HepG2 (cell line): ENCODE results near the gene COPE. TPM values are rescaled to one million over a fixed set of nuclear protein-coding genes. Genes with fewer than 3 reads are reported as not detected.

Experiments
- AHR ChIP-seq: IDR thresholded peaks from 2 replicates; pipeline ENCODE4 v1.6.1; 2018; ENCODE audit warnings: missing genetic modification reagents, missing compliant biosample characterization
- CBX1 ChIP-seq: IDR thresholded peaks from one replicate; pipeline ENCODE4 v1.6.1; 2016; ENCODE audit warnings: antibody characterized with exemption, low read depth
- FOXA1 ChIP-seq, 2 experiments: fragments of 450-650 bp in 1 of 2; sonication (generic) in 1 of 2; formaldehyde crosslinking in 1 of 2; IDR thresholded peaks; 2 replicates each; pipeline versions ENCODE4 v1.4.0 to v1.6.1; 2016 to 2020; ENCODE audit warnings: missing genetic modification reagents in 1 of 2
- MATR3 ChIP-seq: sonication (generic); formaldehyde crosslinking; IDR thresholded peaks from 2 replicates; pipeline ENCODE4 v1.4.0; 2020; ENCODE audit warnings: missing genetic modification reagents
- MXD1 ChIP-seq: sonication (generic); formaldehyde crosslinking; IDR thresholded peaks from 2 replicates; pipeline ENCODE4 v1.4.0; 2020; ENCODE audit warnings: mild to moderate bottlenecking, missing genetic modification reagents
- MXD4 ChIP-seq: IDR thresholded peaks from 2 replicates; pipeline ENCODE4 v1.6.1; 2016; ENCODE audit warnings: mild to moderate bottlenecking, missing biosample characterization, missing genetic modification reagents
- NAIF1 ChIP-seq: sonication (generic); formaldehyde crosslinking; IDR thresholded peaks from 2 replicates; pipeline ENCODE4 v1.5.0; 2020; ENCODE audit warnings: mild to moderate bottlenecking, missing genetic modification reagents, borderline replicate concordance
- NFIB ChIP-seq: sonication (generic); formaldehyde crosslinking; IDR thresholded peaks from 2 replicates; pipeline ENCODE4 v1.9.0; 2021; ENCODE audit warnings: missing genetic modification reagents, mild to moderate bottlenecking, borderline replicate concordance
- NFYC ChIP-seq: IDR thresholded peaks from 2 replicates; pipeline ENCODE4 v1.6.1; 2016; ENCODE audit warnings: missing genetic modification reagents, missing compliant biosample characterization
- NRL ChIP-seq: sonication (generic); formaldehyde crosslinking; IDR thresholded peaks from 2 replicates; pipeline ENCODE4 v1.5.0; 2020; ENCODE audit warnings: missing genetic modification reagents, mild to moderate bottlenecking, moderate library complexity, borderline replicate concordance
- PITX1 ChIP-seq: sonication (generic); formaldehyde crosslinking; IDR thresholded peaks from 2 replicates; pipeline ENCODE4 v1.5.1; 2020; ENCODE audit warnings: mild to moderate bottlenecking, missing genetic modification reagents
- RAD21 ChIP-seq: fragments of 450-650 bp; formaldehyde crosslinking; IDR thresholded peaks from 2 replicates; pipeline ENCODE4 v1.5.0; 2020; ENCODE audit warnings: mild to moderate bottlenecking
- TCF12 ChIP-seq, 2 experiments: fragments of 450-650 bp in 1 of 2; sonication (generic) in 1 of 2; formaldehyde crosslinking in 1 of 2; IDR thresholded peaks; 2 replicates each; pipeline versions ENCODE4 v1.6.1 to v1.8.0; 2017 to 2022; ENCODE audit warnings: antibody characterized with exemption in 1 of 2, mild to moderate bottlenecking in 1 of 2, missing genetic modification reagents in 1 of 2, moderate library complexity in 1 of 2
- ZNF124 ChIP-seq: sonication (generic); formaldehyde crosslinking; IDR thresholded peaks from 2 replicates; pipeline ENCODE4 v1.4.0; 2020; ENCODE audit warnings: missing genetic modification reagents
- ZNF251 ChIP-seq: sonication (generic); formaldehyde crosslinking; IDR thresholded peaks from 2 replicates; pipeline ENCODE4 v1.9.0; 2021; ENCODE audit warnings: mild to moderate bottlenecking, missing genetic modification reagents
- ZNF382 ChIP-seq: sonication (generic); formaldehyde crosslinking; IDR thresholded peaks from 2 replicates; pipeline ENCODE4 v1.5.0; 2020; ENCODE audit warnings: missing genetic modification reagents, mild to moderate bottlenecking, borderline replicate concordance
- ZNF547 ChIP-seq: sonication (generic); formaldehyde crosslinking; IDR thresholded peaks from 2 replicates; pipeline ENCODE4 v1.5.1; 2020; ENCODE audit warnings: mild to moderate bottlenecking, missing genetic modification reagents
- ZNF549 ChIP-seq: sonication (generic); formaldehyde crosslinking; IDR thresholded peaks from 2 replicates; pipeline ENCODE4 v1.5.0; 2020; ENCODE audit warnings: missing genetic modification reagents
- ZNF564 ChIP-seq: sonication (generic); formaldehyde crosslinking; IDR thresholded peaks from 2 replicates; pipeline ENCODE4 v1.8.1; 2023; ENCODE audit warnings: mild to moderate bottlenecking, missing genetic modification reagents
- ZNF574 ChIP-seq: sonication (generic); formaldehyde crosslinking; IDR thresholded peaks from 2 replicates; pipeline ENCODE4 v1.4.0; 2020; ENCODE audit warnings: missing genetic modification reagents
- ZNF7 ChIP-seq: IDR thresholded peaks from 2 replicates; pipeline ENCODE4 v1.6.1; 2016; ENCODE audit warnings: missing biosample characterization, missing genetic modification reagents
- ZNF772 ChIP-seq: sonication (generic); formaldehyde crosslinking; IDR thresholded peaks from 2 replicates; pipeline ENCODE4 v1.5.0; 2020; ENCODE audit warnings: mild to moderate bottlenecking, missing genetic modification reagents
- ZNF788 ChIP-seq: sonication (generic); formaldehyde crosslinking; IDR thresholded peaks from 2 replicates; pipeline ENCODE4 v1.5.0; 2020; ENCODE audit warnings: mild to moderate bottlenecking, missing genetic modification reagents, borderline replicate concordance
- ZNF800 ChIP-seq: sonication (generic); formaldehyde crosslinking; IDR thresholded peaks from 2 replicates; pipeline ENCODE4 v1.4.0; 2020; ENCODE audit warnings: missing genetic modification reagents
- ZNF879 ChIP-seq: sonication (generic); formaldehyde crosslinking; IDR thresholded peaks from 2 replicates; pipeline ENCODE4 v1.8.1; 2023; ENCODE audit warnings: missing genetic modification reagents
- ZSCAN9 ChIP-seq: IDR thresholded peaks from 2 replicates; pipeline ENCODE4 v1.6.1; 2016; ENCODE audit warnings: borderline replicate concordance
- polyA plus RNA-seq, 8 experiments: library from polyadenylated mRNA; depleted of rRNA in 3 of 8; stranded (reverse) in 7 of 8; unstranded in 1 of 8; fragments of >200 nt; fragmentation: Illumina TruSeq in 4 of 8; extraction: Trizol in 4 of 8; gene quantifications; 2 replicates each; pipeline versions ENCODE4 v1.2.1 to v1.2.3, GENCODE V29; 2011 to 2016; ENCODE audit warnings: low read depth in 4 of 8, missing spikeins in 1 of 8, mixed read lengths in 1 of 8; ENCODE audit not compliant: insufficient read depth in 1 of 8
- total RNA-seq, 5 experiments: library from RNA; depleted of rRNA; stranded (reverse); fragments of >200 nt; fragmentation: Illumina TruSeq; extraction: Trizol; gene quantifications; 2 replicates each; pipeline ENCODE4 v1.2.3, GENCODE V29; 2016; ENCODE audit warnings: low read depth in 1 of 5

The COPE gene
- total and polyA plus RNA-seq, 2 of the 13 experiments (the other 11 are each of a cell fraction or from before 2014, with no cell fraction given) = 189 to 205 TPM

GRCh38 chr19:18919086-18919899 is at the start of gene COPE, which contains the start of gene DDX49 (continued):
- TF ChIP-seq ZNF124 (CRISPR knock-in tag) = no peak
- no peak for TF ChIP-seq ZNF382 (CRISPR knock-in tag)
- TF ChIP-seq NRL (CRISPR knock-in tag) = 0 out of 2 replicates have a peak, but pooled peaks have one; percentile 39
- TF ChIP-seq TCF12 (IDR thresholded peaks at IDR 0.05) = no peak
- no peak for TF ChIP-seq TCF12 (CRISPR knock-in tag; IDR thresholded peaks at IDR 0.05)
- TF ChIP-seq ZNF879 (CRISPR knock-in tag) = 0 out of 2 replicates have a peak, but pooled peaks have one; percentile 66
- peak; percentile 98 for TF ChIP-seq NFYC (CRISPR knock-in tag)
- TF ChIP-seq NFIB = no peak
- peak; percentile 73; the same call in 1 of the 2 replicates for TF ChIP-seq ZNF800 (CRISPR knock-in tag)
- TF ChIP-seq ZNF564 (CRISPR knock-in tag) = peak; percentile 54; the same call in 1 of the 2 replicates
- TF ChIP-seq ZSCAN9 (CRISPR knock-in tag) = no peak
- peak; percentile 93 for TF ChIP-seq MXD4 (CRISPR knock-in tag)
- peak; percentile 46 for TF ChIP-seq ZNF772
- TF ChIP-seq CBX1 = peak; percentile 8
- peak; percentile 90 for TF ChIP-seq ZNF574 (CRISPR knock-in tag)
- TF ChIP-seq MXD1 (CRISPR knock-in tag) = peak; percentile 94; the same call in 1 of the 2 replicates
- peak; percentile 88; the same call in 1 of the 2 replicates for TF ChIP-seq ZNF788
- no peak for TF ChIP-seq FOXA1 (IDR thresholded peaks at IDR 0.05)
- TF ChIP-seq FOXA1 (CRISPR knock-in tag; IDR thresholded peaks at IDR 0.05) = peak; percentile 85
- TF ChIP-seq AHR (CRISPR knock-in tag) = 0 out of 2 replicates have a peak, but pooled peaks have one; percentile 29
- peak; percentile 47; the same call in 1 of the 2 replicates for TF ChIP-seq PITX1 (CRISPR knock-in tag)
- peak; percentile 28; the same call in 1 of the 2 replicates for TF ChIP-seq RAD21 (CRISPR knock-in tag)
- TF ChIP-seq ZNF7 (CRISPR knock-in tag) = 0 out of 2 replicates have a peak, but pooled peaks have one; percentile 15
- no peak for TF ChIP-seq ZNF251 (CRISPR knock-in tag)
- no peak for TF ChIP-seq ZNF549 (CRISPR knock-in tag)
- 0 out of 2 replicates have a peak, but pooled peaks have one; percentile 11 for TF ChIP-seq ZNF547
- 0 out of 2 replicates have a peak, but pooled peaks have one; percentile 70 for TF ChIP-seq NAIF1 (CRISPR knock-in tag)
- TF ChIP-seq MATR3 (CRISPR knock-in tag) = no peak
